GM19025 (cell line): ENCODE measurements around the gene SYCE1L.
"Not testable (repeated sequence)": the region's sequence is repeated elsewhere in the genome, so short reads cannot be mapped to it uniquely, and the experiment has no call there.

Experiments used
- ATAC-seq: cut with Tn5 transposase; IDR thresholded peaks from one replicate; pipeline ENCODE4 v1.9.1; 2021; ENCODE audit warnings: mild to moderate bottlenecking, low read depth, moderate library complexity; ENCODE audit not compliant: unreplicated experiment

Gene SYCE1L

GRCh38 chr16:77199211-77199610 lies at the start of gene SYCE1L:
Gene SYCE1L (plus strand): TSS chr16:77199408. CDS start chr16:77199452, 44 bp downstream.
- no peak for ATAC-seq

- no peak for ATAC-seq
These were observed 41.7 kb upstream of the SYCE1L start for GRCh38 chr16:77157346-77158058.

GRCh38 chr16:77158293-77158692 lies 40.9 kb upstream of the SYCE1L start:
- no peak for ATAC-seq

GRCh38 chr16:77165006-77165405 lies 34.2 kb upstream of the SYCE1L start:
- no peak for ATAC-seq

- not testable (repeated sequence) for ATAC-seq
These were observed 33.5 kb upstream of the SYCE1L start for GRCh38 chr16:77165536-77166236.

- ATAC-seq = no peak
These were observed 32.5 kb upstream of the SYCE1L start for GRCh38 chr16:77166726-77167125.

- no peak for ATAC-seq
These were observed 30.3 kb upstream of the SYCE1L start for GRCh38 chr16:77168901-77169300.

- peak; percentile 60 for ATAC-seq
These were observed 29.5 kb upstream of the SYCE1L start for GRCh38 chr16:77169650-77170236.

- no peak for ATAC-seq
These were observed 28.4 kb upstream of the SYCE1L start for GRCh38 chr16:77170805-77171204.

GRCh38 chr16:77171745-77172635 lies 27.2 kb upstream of the SYCE1L start:
- ATAC-seq = no peak

GRCh38 chr16:77172951-77173350 lies 26.3 kb upstream of the SYCE1L start:
- ATAC-seq = no peak

- ATAC-seq = no peak
These were observed 16.1 kb upstream of the SYCE1L start for GRCh38 chr16:77183137-77183536.

GRCh38 chr16:77186298-77186697 lies 12.9 kb upstream of the SYCE1L start:
- not testable (repeated sequence) for ATAC-seq

- ATAC-seq = no peak
These were observed 9.1 kb upstream of the SYCE1L start for GRCh38 chr16:77190190-77190477.

GRCh38 chr16:77190478-77191258 lies 8.5 kb upstream of the SYCE1L start, which contains the start of gene MON1B:
Gene MON1B (plus strand): TSS chr16:77191190. CDS start chr16:77191486, 296 bp downstream.
- peak; percentile 97 for ATAC-seq

GRCh38 chr16:77191259-77191969 lies 7.8 kb upstream of the SYCE1L start:
- no peak for ATAC-seq

GRCh38 chr16:77193377-77193776 lies 5.8 kb upstream of the SYCE1L start:
- no peak for ATAC-seq

- no peak for ATAC-seq
These were observed 4.6 kb upstream of the SYCE1L start for GRCh38 chr16:77194295-77195231.
